BJ (cell line): ENCODE measurements around the gene CFAP100. TPM values are rescaled to one million over a fixed set of nuclear protein-coding genes. Genes with fewer than 3 reads are reported as not detected.

ENCODE experiments used
- CTCF ChIA-PET: fragments of 350-600 bp; formaldehyde crosslinking; extraction: SDS; loops from one replicate; lab custom pipeline; 2021; ENCODE audit warnings: antibody characterized with exemption, inconsistent platforms; lab: Yijun Ruan, JAX
- POLR2A ChIA-PET: fragments of 300-600 bp; sonication (Branson Sonifier 250); formaldehyde crosslinking; extraction: SDS; loops from one replicate; lab custom pipeline; 2021; ENCODE audit warnings: antibody characterized with exemption; lab: Charles Lee
- DNase-seq: peaks from one replicate; pipeline ENCODE4 v3.0.0-alpha.2; 2011; ENCODE audit warnings: low read depth
- H3K27me3 ChIP-seq: 2 replicates; pipeline ENCODE4 v1.6.0; 2011; ENCODE audit warnings: low read length; ENCODE audit not compliant: control insufficient read depth, insufficient read depth
- H3K36me3 ChIP-seq: 2 replicates; pipeline ENCODE4 v1.5.1; 2011; ENCODE audit warnings: low read length; ENCODE audit not compliant: control insufficient read depth, insufficient read depth
- H3K4me3 ChIP-seq: 2 replicates; pipeline ENCODE4 v1.5.1; 2011; ENCODE audit warnings: low read depth, mild to moderate bottlenecking, control low read depth, low read length
- CTCF ChIP-seq: IDR thresholded peaks from 2 replicates; pipeline ENCODE4 v1.5.1; 2011; ENCODE audit warnings: low read depth, mild to moderate bottlenecking, control low read depth, inconsistent platforms, low read length, moderate library complexity; ENCODE audit not compliant: insufficient read depth
- polyA plus RNA-seq: library from polyadenylated mRNA; depleted of rRNA; stranded (reverse); fragments of >200 nt; gene quantifications from 2 replicates; pipeline ENCODE4 v1.2.3, GENCODE V29; 2011

The CFAP100 gene
- polyA plus RNA-seq, 1 experiment = not detected

- Histone ChIP-seq H3K4me3 (no peak overlapping the region), H3K27me3 (peaks cover 29% of the 10 kb centered on the region), H3K36me3 (no peaks in the 10 kb centered on the region)
- DNase-seq = no peak
- ChIA-PET POLR2A (no interaction called here), CTCF (interaction anchor here (1.1 to 1.7 kb wide), 2 partner anchors 10 to 93 kb away, joined by 3 to 4 read pairs; no protein-coding TSS in a partner anchor)
- TF ChIP-seq CTCF = no peak
Observed at GRCh38 chr3:126360714-126361060, 34.0 kb upstream of the CFAP100 start.

- H3K36me3 ChIP-seq = no peaks in the 10 kb centered on the region
- DNase-seq = no peak
- no peak overlapping the region for H3K4me3 ChIP-seq
- peaks cover 29% of the 10 kb centered on the region for H3K27me3 ChIP-seq
- no peak for TF ChIP-seq CTCF
- POLR2A ChIA-PET = no interaction called here
- CTCF ChIA-PET = interaction anchor here (1.7 kb wide), 1 partner anchor 10 kb away, joined by 4 read pairs; no protein-coding TSS in a partner anchor
Observed at GRCh38 chr3:126361211-126361610, 33.5 kb upstream of the CFAP100 start.

GRCh38 chr3:126364130-126364695 lies 30.5 kb upstream of the CFAP100 start:
- Histone ChIP-seq H3K4me3 (no peak overlapping the region), H3K36me3 (no peaks in the 10 kb centered on the region), H3K27me3 (peaks cover 21% of the 10 kb centered on the region)
- no peak for DNase-seq
- no peak for TF ChIP-seq CTCF
- ChIA-PET POLR2A (no interaction called here), CTCF (interaction anchor here (1.0 to 1.6 kb wide), 2 partner anchors 28 to 154 kb away, joined by 3 read pairs; no protein-coding TSS in a partner anchor)

GRCh38 chr3:126364731-126365301 lies 29.9 kb upstream of the CFAP100 start:
- no peak for DNase-seq

More at GRCh38 chr3:126364731-126365301, 29.9 kb upstream of the CFAP100 start:
- Histone ChIP-seq H3K27me3 (peaks cover 20% of the 10 kb centered on the region), H3K36me3 (no peaks in the 10 kb centered on the region), H3K4me3 (no peak overlapping the region)
- no peak for TF ChIP-seq CTCF
- ChIA-PET POLR2A (no interaction called here), CTCF (interaction anchor here (0.7 to 1.6 kb wide), 5 partner anchors 10 to 154 kb away, joined by 3 to 5 read pairs (median 3); no protein-coding TSS in a partner anchor)
